H9 (cell line): ENCODE measurements around the gene TRAPPC4. TPM values are rescaled to one million over a fixed set of nuclear protein-coding genes. Genes with fewer than 3 reads are reported as not detected.
A peak's percentile ranks its signal among the peaks of the same experiment; 100 is the strongest.

Experiments used
- DNase-seq: peaks from one replicate; pipeline ENCODE4 v3.0.0-alpha.2; 2017
- H2AFZ ChIP-seq: one replicate; pipeline ENCODE4 v1.6.1; 2013; ENCODE audit warnings: mild to moderate bottlenecking, low read length, control low read depth, moderate library complexity
- H2AK5ac ChIP-seq: 2 replicates; pipeline ENCODE4 v1.6.1; 2013; ENCODE audit warnings: low read length, control low read depth, mixed read lengths; ENCODE audit not compliant: insufficient read length
- H2BK120ac ChIP-seq: one replicate; pipeline ENCODE4 v1.6.1; 2013; ENCODE audit warnings: low read depth, mild to moderate bottlenecking, low read length, control low read depth, inconsistent platforms; ENCODE audit not compliant: poor library complexity, severe bottlenecking
- H2BK12ac ChIP-seq: 2 replicates; pipeline ENCODE4 v1.6.1; 2013; ENCODE audit warnings: low read length, control low read depth, mixed read lengths, low read depth; ENCODE audit not compliant: insufficient read length
- H2BK15ac ChIP-seq: 2 replicates; pipeline ENCODE4 v1.6.1; 2013; ENCODE audit warnings: low read depth, low read length, control low read depth
- H2BK20ac ChIP-seq: one replicate; pipeline ENCODE4 v1.6.1; 2013; ENCODE audit warnings: low read depth, mild to moderate bottlenecking, low read length, control low read depth, inconsistent platforms; ENCODE audit not compliant: poor library complexity, severe bottlenecking
- H2BK5ac ChIP-seq: 2 replicates; pipeline ENCODE4 v1.6.1; 2013; ENCODE audit warnings: low read length, control low read depth, mixed read lengths; ENCODE audit not compliant: insufficient read length
- H3K14ac ChIP-seq: 2 replicates; pipeline ENCODE4 v1.6.1; 2013; ENCODE audit warnings: low read length, control low read depth; ENCODE audit not compliant: insufficient read depth
- H3K18ac ChIP-seq: 2 replicates; pipeline ENCODE4 v1.6.1; 2013; ENCODE audit warnings: low read depth, mild to moderate bottlenecking, mixed read lengths, low read length, control low read depth; ENCODE audit not compliant: insufficient read length
- H3K23ac ChIP-seq: 2 replicates; pipeline ENCODE4 v1.6.1; 2013; ENCODE audit warnings: low read length, control low read depth, mixed read lengths, low read depth; ENCODE audit not compliant: insufficient read length
- H3K23me2 ChIP-seq: 2 replicates; pipeline ENCODE4 v1.6.1; 2013; ENCODE audit warnings: low read depth, mild to moderate bottlenecking, mixed read lengths, low read length, control low read depth; ENCODE audit not compliant: insufficient read length, poor library complexity, severe bottlenecking
- H3K27ac ChIP-seq: 2 replicates; pipeline ENCODE4 v1.5.1; 2013; ENCODE audit warnings: low read length, control low read depth, mixed read lengths, low read depth; ENCODE audit not compliant: insufficient read length
- H3K27me3 ChIP-seq: 2 replicates; pipeline ENCODE4 v1.6.1; 2013; ENCODE audit warnings: low read length, control low read depth, inconsistent platforms; ENCODE audit not compliant: insufficient read depth
- H3K4ac ChIP-seq: 2 replicates; pipeline ENCODE4 v1.6.1; 2013; ENCODE audit warnings: low read depth, mild to moderate bottlenecking, control low read depth, inconsistent platforms, low read length, moderate library complexity
- H3K4me1 ChIP-seq: 2 replicates; pipeline ENCODE4 v1.6.1; 2013; ENCODE audit warnings: low read length, control low read depth, inconsistent platforms; ENCODE audit not compliant: insufficient read depth
- H3K4me2 ChIP-seq: 2 replicates; pipeline ENCODE4 v1.6.1; 2013; ENCODE audit warnings: low read length, control low read depth, mixed read lengths; ENCODE audit not compliant: insufficient read length, insufficient read depth
- H3K56ac ChIP-seq: 2 replicates; pipeline ENCODE4 v1.6.1; 2013; ENCODE audit warnings: low read depth, mild to moderate bottlenecking, mixed read lengths, low read length, control low read depth; ENCODE audit not compliant: insufficient read length
- H3K79me1 ChIP-seq: 2 replicates; pipeline ENCODE4 v1.6.1; 2013; ENCODE audit warnings: low read depth, mild to moderate bottlenecking, moderate library complexity, low read length, control low read depth, inconsistent platforms; ENCODE audit not compliant: insufficient read depth, poor library complexity, severe bottlenecking
- H3K79me2 ChIP-seq: 2 replicates; pipeline ENCODE4 v1.6.1; 2013; ENCODE audit warnings: low read length, control low read depth, inconsistent platforms; ENCODE audit not compliant: insufficient read depth
- H3K9ac ChIP-seq: 2 replicates; pipeline ENCODE4 v1.6.1; 2013; ENCODE audit warnings: low read length, control low read depth, mixed read lengths; ENCODE audit not compliant: insufficient read length; ENCODE audit errors: extremely low read depth
- H3K9me3 ChIP-seq: one replicate; pipeline ENCODE4 v1.6.1; 2013; ENCODE audit warnings: low read depth, low read length, inconsistent platforms; ENCODE audit not compliant: control insufficient read depth
- H3T11ph ChIP-seq: one replicate; pipeline ENCODE4 v1.6.1; 2013; ENCODE audit warnings: mild to moderate bottlenecking, low read length, control low read depth, inconsistent platforms
- H4K20me1 ChIP-seq: one replicate; pipeline ENCODE4 v1.6.1; 2013; ENCODE audit not compliant: control insufficient read depth, insufficient read length, insufficient read depth
- H4K5ac ChIP-seq: 2 replicates; pipeline ENCODE4 v1.6.1; 2013; ENCODE audit warnings: low read depth, mild to moderate bottlenecking, mixed read lengths, low read length, control low read depth; ENCODE audit not compliant: insufficient read length
- H4K8ac ChIP-seq: replicated peaks from 2 replicates; pipeline ENCODE4 v1.6.1; 2013; ENCODE audit warnings: low read length, control low read depth, mixed read lengths, low read depth; ENCODE audit not compliant: insufficient read length
- H4K91ac ChIP-seq: 2 replicates; pipeline ENCODE4 v1.6.1; 2013; ENCODE audit warnings: low read depth, mild to moderate bottlenecking, moderate library complexity, mixed read lengths, low read length, control low read depth; ENCODE audit not compliant: insufficient read length
- H3K27ac Mint-ChIP-seq, 3 experiments: 2 replicates in 2 of 3; 3 replicates in 1 of 3; pipeline ENCODE4 v1.8.0; 2020 to 2021; ENCODE audit warnings: mixed read lengths in 3 of 3, mild to moderate bottlenecking in 1 of 3, moderate library complexity in 1 of 3
- H3K27me3 Mint-ChIP-seq: 2 replicates; pipeline ENCODE4 v1.8.0; 2021; ENCODE audit warnings: low read depth, mild to moderate bottlenecking, moderate library complexity, mixed read lengths
- H3K36me3 Mint-ChIP-seq, 3 experiments: 2 replicates in 2 of 3; 3 replicates in 1 of 3; pipeline ENCODE4 v1.8.0; 2020 to 2021; ENCODE audit warnings: low read depth in 3 of 3, mixed read lengths in 3 of 3; ENCODE audit not compliant: insufficient read depth in 1 of 3
- H3K4me1 Mint-ChIP-seq, 2 experiments: 2 replicates each; pipeline ENCODE4 v1.8.0; 2020; ENCODE audit warnings: mixed read lengths in 2 of 2
- H3K4me3 Mint-ChIP-seq, 2 experiments: 2 replicates in 1 of 2; 3 replicates in 1 of 2; pipeline ENCODE4 v1.8.0; 2020 to 2021; ENCODE audit warnings: mild to moderate bottlenecking in 2 of 2, mixed read lengths in 2 of 2, moderate library complexity in 1 of 2
- H3K9me3 Mint-ChIP-seq, 2 experiments: 2 replicates in 1 of 2; 3 replicates in 1 of 2; pipeline ENCODE4 v1.8.0; 2020; ENCODE audit warnings: mild to moderate bottlenecking in 2 of 2, mixed read lengths in 2 of 2, moderate library complexity in 1 of 2
- CTCF ChIP-seq: fragments of 200-600 bp; sonication (generic); conservative IDR thresholded peaks from 3 replicates; pipeline ENCODE4 v1.8.0; 2021; ENCODE audit warnings: antibody characterized with exemption, mild to moderate bottlenecking
- WGBS: extraction: QIAGEN DNeasy Blood & Tissue Kit; methylation state at CpG from one replicate; pipeline ENCODE4 v1.1.7; 2013; ENCODE audit warnings: missing lambda C conversion rate, low lambda C conversion rate, mixed read lengths; ENCODE audit not compliant: insufficient read length; ENCODE audit errors: extremely low coverage; 5-methylcytosine and 5-hydroxymethylcytosine counted together
- total RNA-seq: library from RNA; stranded (reverse); gene quantifications from 2 replicates; pipeline ENCODE4 v1.2.1, GENCODE V29; 2021

Gene TRAPPC4
- total RNA-seq, 1 experiment from 2014 or later, result 82.8 TPM

- no peaks in the 10 kb centered on the region for H3K4me1 ChIP-seq
- H3K4me1 Mint-ChIP-seq, result peaks cover 9 to 22% of the 10 kb centered on the region in 2 experiments
- no peak overlapping the region for H3K23ac ChIP-seq
- no peak overlapping the region for H2BK20ac ChIP-seq
- H4K20me1 ChIP-seq, result no peaks in the 10 kb centered on the region
- no peak overlapping the region for H3K4ac ChIP-seq
- peaks cover 14% of the 10 kb centered on the region; the same call in 1 of the 2 replicates for H3K79me2 ChIP-seq
- H2BK12ac ChIP-seq, result no peak overlapping the region
- TF ChIP-seq CTCF, result peak; percentile 34; the same call in 2 of the 3 replicates
- peak overlapping the region in 1 of 2 experiments; percentile 11; a peak in 1 of 5 replicates for H3K4me3 Mint-ChIP-seq
- DNase-seq, result no peak
- no peaks in the 10 kb centered on the region for H3K9me3 ChIP-seq
- H3K9me3 Mint-ChIP-seq, result no peaks in the 10 kb centered on the region
- H3K36me3 Mint-ChIP-seq, result peaks cover 57 to 81% (median 72%) of the 10 kb centered on the region in 3 experiments
- H3K4me2 ChIP-seq, result no peak overlapping the region
- H4K91ac ChIP-seq, result no peak overlapping the region
- peaks cover 2% of the 10 kb centered on the region for H3K79me1 ChIP-seq
- H3K23me2 ChIP-seq, result peaks cover 10% of the 10 kb centered on the region
- no peak overlapping the region for H2AFZ ChIP-seq
- no peak overlapping the region for H4K8ac ChIP-seq
- no peak overlapping the region for H3K9ac ChIP-seq
- no peak overlapping the region for H3K56ac ChIP-seq
- no peak overlapping the region for H4K5ac ChIP-seq
- no peak overlapping the region for H3K14ac ChIP-seq
- WGBS, result no CpG with 5 or more reads among the region's 8 CpGs
- H3T11ph ChIP-seq, result no peak overlapping the region
- H3K27me3 ChIP-seq, result no peaks in the 10 kb centered on the region
- no peak overlapping the region for H2AK5ac ChIP-seq
- H3K27ac ChIP-seq, result no peak overlapping the region
- H3K27ac Mint-ChIP-seq, result peak overlapping the region in 2 of 3 experiments; percentile 30 to 100; a peak in 3 of 7 replicates
- no peaks in the 10 kb centered on the region; the same call in 1 of the 2 replicates for H3K27me3 Mint-ChIP-seq
- no peak overlapping the region for H2BK120ac ChIP-seq
- no peak overlapping the region for H2BK15ac ChIP-seq
- H2BK5ac ChIP-seq, result no peak overlapping the region
- no peak overlapping the region for H3K18ac ChIP-seq
These were observed 3.4 kb upstream of the TRAPPC4 start for GRCh38 chr11:119015054-119015611.
